Measurements from ENCODE around the gene MUC13.

DNA sequence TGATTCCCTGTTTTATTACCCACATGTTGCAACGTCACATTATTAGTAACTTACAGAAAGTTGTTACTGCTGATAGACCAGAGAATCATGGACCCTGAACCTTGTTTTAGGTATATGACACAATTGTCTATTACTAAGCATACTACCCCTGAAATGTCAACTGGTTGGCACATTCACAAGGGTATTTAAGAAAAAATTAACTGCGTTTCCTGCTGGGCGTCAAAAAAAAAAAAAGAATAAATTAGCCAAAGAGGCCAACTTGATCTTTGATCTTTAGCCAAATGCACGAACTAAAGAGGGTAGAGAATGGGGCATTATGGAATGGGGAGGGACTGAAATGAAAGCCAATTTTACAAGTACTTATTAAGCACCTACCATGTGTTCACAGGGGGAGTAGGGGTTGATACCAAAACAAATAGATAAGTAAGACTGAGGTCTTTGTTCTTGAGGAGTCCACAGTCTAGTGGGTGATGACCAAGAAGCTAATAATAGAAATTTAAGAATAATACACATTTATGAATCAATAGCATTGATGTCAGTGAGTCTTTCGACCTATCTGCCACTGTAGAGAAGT, 17.8 kb upstream of the MUC13 start:
- TF ChIP-seq CTCF (IDR thresholded peaks at IDR 0.05) (no peak), POLR2A (IDR thresholded peaks at IDR 0.05) (no peak)

Data from lower leg skin (tissue), 3 donors.